Nephron progenitor cell (in vitro differentiated cells): ENCODE data around the gene NCKAP5.
"Not testable (repeated sequence)": the region's sequence is repeated elsewhere in the genome, so short reads cannot be mapped to it uniquely, and the experiment has no call there.

Source experiments
- DNase-seq: peaks from one replicate; pipeline ENCODE4 v3.0.0; 2021
- H3K27ac Mint-ChIP-seq: 2 replicates; pipeline ENCODE4 v1.8.0; 2021; ENCODE audit warnings: mild to moderate bottlenecking, moderate library complexity, mixed read lengths
- H3K27me3 Mint-ChIP-seq: 2 replicates; pipeline ENCODE4 v1.8.0; 2021; ENCODE audit warnings: mild to moderate bottlenecking, low read depth, mixed read lengths; ENCODE audit not compliant: poor library complexity
- H3K36me3 Mint-ChIP-seq: 2 replicates; pipeline ENCODE4 v1.8.0; 2021; ENCODE audit warnings: low read depth, mixed read lengths
- H3K4me1 Mint-ChIP-seq: 2 replicates; pipeline ENCODE4 v1.8.0; 2021; ENCODE audit warnings: mixed read lengths
- H3K4me3 Mint-ChIP-seq: 2 replicates; pipeline ENCODE4 v1.8.0; 2021; ENCODE audit warnings: mild to moderate bottlenecking, moderate library complexity, mixed read lengths
- H3K9me3 Mint-ChIP-seq: 2 replicates; pipeline ENCODE4 v1.8.0; 2021; ENCODE audit warnings: mild to moderate bottlenecking, moderate library complexity, mixed read lengths
- TF ChIP-seq, protein P1 (sequence below): fragments of 200-600 bp; sonication (generic); IDR thresholded peaks from 2 replicates; pipeline ENCODE4 v1.5.0; 2021; ENCODE audit warnings: antibody characterized with exemption

The NCKAP5 gene

DNA sequence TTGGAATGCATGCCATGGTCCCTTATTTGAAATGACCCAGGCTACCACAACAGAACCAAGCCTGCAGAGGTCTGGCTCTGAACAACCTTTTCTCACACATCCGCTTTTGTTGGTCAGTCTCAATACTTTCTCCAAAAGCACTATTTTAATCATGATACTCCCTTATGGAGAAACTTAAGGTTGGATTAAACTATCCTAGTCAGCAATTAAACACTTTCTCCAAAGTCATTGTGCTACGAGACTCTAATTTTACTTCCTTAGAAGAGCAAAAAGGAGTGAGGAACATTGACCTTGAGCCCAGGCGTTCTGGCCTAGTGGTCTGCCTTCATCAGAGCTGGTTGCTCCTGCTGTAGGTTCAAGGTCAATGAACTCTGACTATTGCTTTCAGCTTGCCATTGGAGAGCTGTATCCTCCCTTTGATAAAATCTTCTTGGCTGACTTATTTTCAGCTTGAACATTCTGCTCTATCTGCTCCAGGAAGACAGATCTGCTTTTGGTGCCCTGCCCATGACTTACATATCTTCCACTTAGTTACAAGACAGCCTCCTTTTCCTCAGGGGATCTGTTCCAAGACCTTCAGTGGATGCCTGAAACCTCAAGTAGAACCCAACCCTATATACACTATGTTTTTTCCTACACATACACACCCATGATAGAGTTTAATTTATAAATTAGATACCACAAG, 91.2 kb downstream of the NCKAP5 start:
- DNase-seq: no peak
- Mint-ChIP-seq H3K4me1 (no peaks in the 10 kb centered on the region), H3K27me3 (peaks cover 3% of the 10 kb centered on the region), H3K4me3 (no peak overlapping the region), H3K36me3 (no peaks in the 10 kb centered on the region), H3K9me3 (no peaks in the 10 kb centered on the region), H3K27ac (no peak overlapping the region)
- TF ChIP-seq, protein P1, sequence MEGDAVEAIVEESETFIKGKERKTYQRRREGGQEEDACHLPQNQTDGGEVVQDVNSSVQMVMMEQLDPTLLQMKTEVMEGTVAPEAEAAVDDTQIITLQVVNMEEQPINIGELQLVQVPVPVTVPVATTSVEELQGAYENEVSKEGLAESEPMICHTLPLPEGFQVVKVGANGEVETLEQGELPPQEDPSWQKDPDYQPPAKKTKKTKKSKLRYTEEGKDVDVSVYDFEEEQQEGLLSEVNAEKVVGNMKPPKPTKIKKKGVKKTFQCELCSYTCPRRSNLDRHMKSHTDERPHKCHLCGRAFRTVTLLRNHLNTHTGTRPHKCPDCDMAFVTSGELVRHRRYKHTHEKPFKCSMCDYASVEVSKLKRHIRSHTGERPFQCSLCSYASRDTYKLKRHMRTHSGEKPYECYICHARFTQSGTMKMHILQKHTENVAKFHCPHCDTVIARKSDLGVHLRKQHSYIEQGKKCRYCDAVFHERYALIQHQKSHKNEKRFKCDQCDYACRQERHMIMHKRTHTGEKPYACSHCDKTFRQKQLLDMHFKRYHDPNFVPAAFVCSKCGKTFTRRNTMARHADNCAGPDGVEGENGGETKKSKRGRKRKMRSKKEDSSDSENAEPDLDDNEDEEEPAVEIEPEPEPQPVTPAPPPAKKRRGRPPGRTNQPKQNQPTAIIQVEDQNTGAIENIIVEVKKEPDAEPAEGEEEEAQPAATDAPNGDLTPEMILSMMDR: no peak

DNA sequence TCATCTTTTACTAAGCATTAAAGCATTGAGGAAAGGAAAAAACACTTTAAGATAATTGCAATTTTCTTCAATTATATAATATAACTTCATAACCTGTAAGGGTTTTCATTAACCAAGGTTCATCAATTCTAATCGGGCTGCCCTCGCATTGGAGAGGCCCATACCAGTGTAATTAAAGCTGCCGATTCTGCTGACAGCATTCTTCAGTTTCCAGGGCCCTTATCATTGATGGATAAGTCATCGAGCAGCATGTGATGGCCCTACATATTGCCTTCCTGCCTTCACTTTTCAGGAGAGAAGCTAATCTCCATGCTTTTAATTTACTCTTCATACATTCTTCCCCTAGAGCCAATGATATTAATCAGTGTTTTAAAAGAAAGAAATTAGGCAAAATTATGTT, 92.0 kb downstream of the NCKAP5 start:
- Mint-ChIP-seq H3K4me1 (no peaks in the 10 kb centered on the region), H3K36me3 (no peaks in the 10 kb centered on the region), H3K27ac (no peak overlapping the region), H3K27me3 (peaks cover 3% of the 10 kb centered on the region), H3K4me3 (no peak overlapping the region), H3K9me3 (peaks cover 5% of the 10 kb centered on the region)
- DNase-seq: no peak
- TF ChIP-seq, protein P1: no peak

DNA sequence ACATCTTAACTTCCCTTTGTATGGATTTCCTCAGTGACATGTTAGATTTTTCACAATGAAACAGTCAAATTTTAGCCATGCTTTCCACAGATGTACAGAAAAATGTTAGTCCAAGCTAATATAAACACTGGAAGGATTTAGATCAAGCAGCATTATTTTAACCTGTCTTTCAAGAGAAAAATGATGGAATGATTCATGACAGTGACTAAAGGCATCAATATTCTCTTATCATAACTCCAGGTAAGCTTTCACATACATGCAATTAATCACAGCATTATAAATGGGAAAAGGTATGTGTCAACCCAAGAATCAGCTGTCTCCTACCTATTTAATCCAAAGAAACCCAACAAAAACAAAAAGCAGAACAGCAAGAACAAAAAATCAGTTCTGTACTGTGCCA, 92.7 kb downstream of the NCKAP5 start:
- H3K27me3 Mint-ChIP-seq: peaks cover 3% of the 10 kb centered on the region
- H3K36me3 Mint-ChIP-seq: peaks cover 6% of the 10 kb centered on the region
- H3K4me1 Mint-ChIP-seq: no peaks in the 10 kb centered on the region
- H3K27ac Mint-ChIP-seq: no peak overlapping the region
- DNase-seq: no peak
- TF ChIP-seq, protein P1: no peak
- peaks cover 12% of the 10 kb centered on the region for H3K9me3 Mint-ChIP-seq
- no peak overlapping the region for H3K4me3 Mint-ChIP-seq

DNA sequence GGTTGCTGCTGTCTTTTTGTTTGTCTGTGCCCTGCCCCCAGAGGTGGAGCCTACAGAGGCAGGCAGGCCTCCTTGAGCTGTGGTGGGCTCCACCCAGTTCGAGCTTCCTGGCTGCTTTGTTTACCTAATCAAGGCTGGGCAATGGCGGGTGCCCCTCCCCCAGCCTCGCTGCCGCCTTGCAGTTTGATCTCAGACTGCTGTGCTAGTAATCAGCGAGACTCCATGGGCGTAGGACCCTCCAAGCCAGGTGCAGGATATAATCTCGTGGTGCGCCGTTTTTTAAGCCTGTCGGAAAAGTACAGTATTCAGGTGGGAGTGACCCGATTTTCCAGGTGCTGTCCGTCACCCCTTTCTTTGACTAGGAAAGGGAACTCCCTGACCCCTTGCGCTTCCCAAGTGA, 97.8 kb downstream of the NCKAP5 start:
- not testable (repeated sequence) for H3K4me1 Mint-ChIP-seq, DNase-seq, H3K36me3 Mint-ChIP-seq, H3K27ac Mint-ChIP-seq, H3K27me3 Mint-ChIP-seq, H3K4me3 Mint-ChIP-seq
- H3K9me3 Mint-ChIP-seq: peaks cover 23% of the 10 kb centered on the region

DNA sequence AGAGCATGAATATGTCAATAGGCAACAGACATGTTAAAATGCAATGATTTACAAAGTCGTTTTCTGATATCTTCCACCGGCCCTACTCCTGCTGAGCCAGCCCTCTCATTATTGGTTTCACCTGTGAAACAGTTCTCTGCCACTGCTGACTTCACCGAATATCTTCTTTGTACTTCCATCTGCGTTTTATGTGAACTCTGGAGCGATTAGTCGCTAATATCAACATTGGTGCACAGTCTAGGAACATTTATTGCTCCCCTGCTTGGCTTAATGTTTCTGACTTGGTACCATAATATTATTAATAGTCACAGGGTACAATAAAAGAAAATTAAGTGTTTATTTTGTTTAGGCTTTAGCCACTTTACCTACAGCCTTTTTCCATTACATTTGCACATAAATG, 105.5 kb downstream of the NCKAP5 start:
- Mint-ChIP-seq H3K36me3 (no peaks in the 10 kb centered on the region), H3K9me3 (peaks cover 3% of the 10 kb centered on the region), H3K4me3 (no peak overlapping the region), H3K27ac (no peak overlapping the region), H3K27me3 (no peaks in the 10 kb centered on the region), H3K4me1 (no peaks in the 10 kb centered on the region)
- DNase-seq: no peak
- TF ChIP-seq, protein P1: no peak

DNA sequence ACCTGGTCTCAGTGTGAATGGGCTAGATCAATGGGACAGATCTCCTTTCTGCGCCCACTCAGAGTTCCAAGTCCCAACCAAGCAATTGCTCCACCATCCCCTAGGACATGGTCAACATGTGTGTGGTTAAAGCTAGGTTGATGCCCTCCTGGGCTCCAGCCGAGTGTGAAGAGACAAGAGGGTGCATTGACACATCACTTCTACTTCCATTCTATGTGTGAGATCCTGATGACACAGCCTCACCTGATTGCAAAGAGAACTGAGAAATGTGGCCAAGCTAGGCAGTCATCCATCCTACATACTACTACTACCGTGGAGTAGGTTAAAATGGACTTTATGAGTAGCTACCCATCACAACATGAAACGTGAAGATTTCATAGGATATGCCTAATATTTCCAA, 106.8 kb downstream of the NCKAP5 start:
- no peaks in the 10 kb centered on the region for H3K36me3 Mint-ChIP-seq
- H3K4me1 Mint-ChIP-seq: no peaks in the 10 kb centered on the region
- H3K27me3 Mint-ChIP-seq: no peaks in the 10 kb centered on the region
- DNase-seq: no peak
- H3K27ac Mint-ChIP-seq: no peak overlapping the region
- no peak overlapping the region for H3K4me3 Mint-ChIP-seq
- peaks cover 3% of the 10 kb centered on the region for H3K9me3 Mint-ChIP-seq
- TF ChIP-seq, protein P1: no peak
